GM23338 (cell line): ENCODE measurements around the gene NLRC3. TPM values are rescaled to one million over a fixed set of nuclear protein-coding genes. Genes with fewer than 3 reads are reported as not detected.

ENCODE experiments used
- ATAC-seq: fragments of 200-7000 bp; cut with Tn5 transposase; 3 replicates; pipeline ENCODE4 v1.9.1; 2020
- DNase-seq: peaks from one replicate; pipeline ENCODE4 v3.0.0-alpha.2; 2015; ENCODE audit warnings: low spot score
- H2AFZ ChIP-seq: fragments of 200-600 bp; sonication (generic); 2 replicates; pipeline ENCODE4 v1.8.0; 2016; ENCODE audit warnings: antibody characterized with exemption, mild to moderate bottlenecking, moderate library complexity
- H3F3A ChIP-seq: fragments of 200-600 bp; sonication (generic); replicated peaks from 2 replicates; pipeline ENCODE4 v1.8.0; 2017; ENCODE audit warnings: antibody characterized with exemption, mixed run types, low read depth
- H3K27ac ChIP-seq: fragments of 200-600 bp; sonication (generic); 2 replicates; pipeline ENCODE4 v1.6.1; 2016; ENCODE audit warnings: low read depth
- H3K27me3 ChIP-seq: fragments of 200-600 bp; sonication (generic); 2 replicates; pipeline ENCODE4 v1.8.0; 2016; ENCODE audit warnings: mild to moderate bottlenecking, mixed run types, moderate library complexity; ENCODE audit not compliant: insufficient read depth
- H3K36me3 ChIP-seq: fragments of 200-600 bp; sonication (generic); 2 replicates; pipeline ENCODE4 v1.8.0; 2016; ENCODE audit warnings: mild to moderate bottlenecking; ENCODE audit not compliant: insufficient read depth
- H3K4me1 ChIP-seq: fragments of 200-600 bp; sonication (generic); 2 replicates; pipeline ENCODE4 v1.8.0; 2016; ENCODE audit warnings: mild to moderate bottlenecking, moderate library complexity; ENCODE audit not compliant: insufficient read depth
- H3K4me2 ChIP-seq: fragments of 200-600 bp; sonication (generic); 2 replicates; pipeline ENCODE4 v1.7.1; 2017; ENCODE audit warnings: mixed run types
- H3K4me3 ChIP-seq: fragments of 200-600 bp; sonication (generic); 2 replicates; pipeline ENCODE4 v1.6.1; 2016; ENCODE audit warnings: mixed run types
- H3K79me2 ChIP-seq: fragments of 200-600 bp; sonication (generic); replicated peaks from 2 replicates; pipeline ENCODE4 v1.8.0; 2017; ENCODE audit warnings: mild to moderate bottlenecking; ENCODE audit not compliant: insufficient read depth
- H3K9me2 ChIP-seq: fragments of 200-600 bp; sonication (generic); 2 replicates; pipeline ENCODE4 v1.8.0; 2017; ENCODE audit not compliant: insufficient read depth
- H4K20me1 ChIP-seq: fragments of 200-600 bp; sonication (generic); replicated peaks from 2 replicates; pipeline ENCODE4 v1.8.0; 2017; ENCODE audit warnings: mild to moderate bottlenecking; ENCODE audit not compliant: insufficient read depth
- H3K27ac Mint-ChIP-seq: 2 replicates; pipeline ENCODE4 v1.8.0; 2020; ENCODE audit warnings: inconsistent platforms, mild to moderate bottlenecking, moderate library complexity, mixed read lengths
- H3K27me3 Mint-ChIP-seq: 3 replicates; pipeline ENCODE4 v1.8.0; 2022; ENCODE audit warnings: low read depth, mild to moderate bottlenecking, moderate library complexity, mixed read lengths, inconsistent platforms; ENCODE audit not compliant: insufficient read depth, poor library complexity
- H3K36me3 Mint-ChIP-seq: 3 replicates; pipeline ENCODE4 v1.8.0; 2021; ENCODE audit warnings: low read depth, mild to moderate bottlenecking, inconsistent platforms, moderate library complexity, mixed read lengths
- H3K4me1 Mint-ChIP-seq: 3 replicates; pipeline ENCODE4 v1.8.0; 2020; ENCODE audit warnings: mild to moderate bottlenecking, inconsistent platforms, mixed read lengths
- H3K4me3 Mint-ChIP-seq: 3 replicates; pipeline ENCODE4 v1.8.0; 2021; ENCODE audit warnings: moderate library complexity, mild to moderate bottlenecking, inconsistent platforms, mixed read lengths
- H3K9me3 Mint-ChIP-seq: 3 replicates; pipeline ENCODE4 v1.8.0; 2020; ENCODE audit warnings: moderate library complexity, mild to moderate bottlenecking, inconsistent platforms, mixed read lengths
- CREB1 ChIP-seq: fragments of 250-450 bp; sonication (Bioruptor Pico); IDR thresholded peaks from 2 replicates; pipeline ENCODE4 v1.5.0; 2020; ENCODE audit warnings: low read depth, mild to moderate bottlenecking, moderate library complexity
- EZH2 ChIP-seq: fragments of 200-600 bp; sonication (generic); IDR thresholded peaks from one replicate; pipeline ENCODE4 v1.8.0; 2017; ENCODE audit warnings: antibody characterized with exemption, mild to moderate bottlenecking, low read depth; ENCODE audit not compliant: unreplicated experiment
- EZH2phosphoT487 ChIP-seq: fragments of 200-600 bp; sonication (generic); IDR thresholded peaks from one replicate; pipeline ENCODE4 v1.8.1; 2018; ENCODE audit warnings: antibody characterized with exemption; ENCODE audit not compliant: unreplicated experiment
- JUNB ChIP-seq: IDR thresholded peaks from one replicate; pipeline ENCODE4 v1.6.1; 2016; ENCODE audit warnings: antibody characterized with exemption; ENCODE audit not compliant: unreplicated experiment
- NANOG ChIP-seq: IDR thresholded peaks from 2 replicates; pipeline ENCODE4 v1.6.1; 2016; ENCODE audit warnings: antibody characterized with exemption, borderline replicate concordance
- POLR2AphosphoS5 ChIP-seq: IDR thresholded peaks from 2 replicates; pipeline ENCODE4 v1.6.1; 2016; ENCODE audit warnings: antibody characterized with exemption, low read depth
- REST ChIP-seq: IDR thresholded peaks from one replicate; pipeline ENCODE4 v1.6.1; 2018; ENCODE audit warnings: antibody characterized with exemption; ENCODE audit not compliant: unreplicated experiment
- STAT1 ChIP-seq: IDR thresholded peaks from one replicate; pipeline ENCODE4 v1.6.1; 2016; ENCODE audit warnings: antibody characterized with exemption; ENCODE audit not compliant: unreplicated experiment
- ZNF114 ChIP-seq: fragments of 250-450 bp; sonication (Bioruptor Pico); IDR thresholded peaks from 2 replicates; pipeline ENCODE4 v1.5.0; 2020; ENCODE audit warnings: mild to moderate bottlenecking, moderate library complexity
- ZNF331 ChIP-seq: fragments of 250-450 bp; sonication (Bioruptor Pico); IDR thresholded peaks from 2 replicates; pipeline ENCODE4 v1.5.0; 2020; ENCODE audit warnings: low read depth, mild to moderate bottlenecking, moderate library complexity
- ZNF462 ChIP-seq: fragments of 250-450 bp; sonication (Bioruptor Pico); IDR thresholded peaks from 2 replicates; pipeline ENCODE4 v1.5.0; 2020; ENCODE audit warnings: mild to moderate bottlenecking, moderate library complexity
- polyA plus RNA-seq: library from polyadenylated mRNA; unstranded; fragments of >200 nt; fragmentation: Nextera tagmentation; extraction: Ambion mirVana; gene quantifications from 2 replicates; pipeline ENCODE4 v1.2.1, GENCODE V29; 2016
- total RNA-seq: library from RNA; depleted of rRNA; stranded (reverse); fragments of >200 nt; shearing (Covaris generic); gene quantifications from 2 replicates; pipeline ENCODE4 v1.2.3, GENCODE V29; 2014
- TF ChIP-seq, protein P1 (sequence below), 2 experiments: fragments of 200-600 bp in 1 of 2; sonication (generic) in 1 of 2; conservative IDR thresholded peaks; 2 replicates each; pipeline versions ENCODE4 v1.5.1 to v1.6.1; 2016 to 2017; ENCODE audit warnings: antibody characterized with exemption in 2 of 2, low read depth in 2 of 2, mild to moderate bottlenecking in 2 of 2, moderate library complexity in 1 of 2
- TF ChIP-seq, protein P2 (sequence below): IDR thresholded peaks from 2 replicates; pipeline ENCODE4 v1.6.1; 2016; ENCODE audit warnings: antibody characterized with exemption

The NLRC3 gene
- total and polyA plus RNA-seq, 2 experiments from 2014 or later, result 0.11 to 0.49 TPM

DNA sequence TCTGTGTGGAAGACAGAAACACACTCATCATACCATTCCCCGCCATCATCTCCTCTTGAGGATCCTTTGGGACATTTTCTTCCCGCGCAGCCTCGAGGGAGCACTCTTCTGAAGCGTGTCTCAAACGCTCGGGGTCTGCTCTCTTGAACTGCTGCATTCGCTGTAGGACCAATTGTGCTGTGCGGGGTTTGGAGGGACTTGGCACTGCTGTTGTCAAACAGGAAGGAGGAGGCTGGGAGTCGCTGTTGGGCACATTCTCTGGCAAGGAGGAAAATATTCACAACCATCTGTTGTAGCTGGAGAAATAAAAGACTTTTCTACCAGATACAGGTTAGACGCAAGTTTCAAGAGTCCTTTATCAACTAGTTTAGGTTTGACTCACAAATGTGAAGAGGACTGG is 29.2 kb upstream of the NLRC3 start:
- Mint-ChIP-seq H3K27ac (no peak overlapping the region), H3K4me3 (no peak overlapping the region)
- H3K36me3 ChIP-seq, result peaks cover 8% of the 10 kb centered on the region

More for the DNA sequence above, 29.2 kb upstream of the NLRC3 start:
- H3K27me3 ChIP-seq, result no peaks in the 10 kb centered on the region
- no peak overlapping the region for H2AFZ ChIP-seq
- H3K27me3 Mint-ChIP-seq, result peaks cover 2% of the 10 kb centered on the region
- H3K79me2 ChIP-seq, result no peaks in the 10 kb centered on the region
- ATAC-seq, result no peak
- peaks cover 10% of the 10 kb centered on the region for H3K4me1 Mint-ChIP-seq
- H3K4me1 ChIP-seq, result peaks cover 6% of the 10 kb centered on the region
- H3F3A ChIP-seq, result peaks cover 12% of the 10 kb centered on the region; the same call in 1 of the 2 replicates
- no peak overlapping the region for H3K27ac ChIP-seq
- H3K4me3 ChIP-seq, result no peak overlapping the region
- no peak overlapping the region for H3K4me2 ChIP-seq
- H3K9me2 ChIP-seq, result no peaks in the 10 kb centered on the region
- TF ChIP-seq EZH2phosphoT487 (no peak), ZNF462 (CRISPR knock-in tag) (no peak), REST (no peak), EZH2 (no peak), POLR2AphosphoS5 (no peak), CREB1 (no peak), ZNF114 (CRISPR knock-in tag) (no peak), STAT1 (no peak), JUNB (no peak), ZNF331 (CRISPR knock-in tag) (no peak), NANOG (no peak)
- TF ChIP-seq, protein P1, sequence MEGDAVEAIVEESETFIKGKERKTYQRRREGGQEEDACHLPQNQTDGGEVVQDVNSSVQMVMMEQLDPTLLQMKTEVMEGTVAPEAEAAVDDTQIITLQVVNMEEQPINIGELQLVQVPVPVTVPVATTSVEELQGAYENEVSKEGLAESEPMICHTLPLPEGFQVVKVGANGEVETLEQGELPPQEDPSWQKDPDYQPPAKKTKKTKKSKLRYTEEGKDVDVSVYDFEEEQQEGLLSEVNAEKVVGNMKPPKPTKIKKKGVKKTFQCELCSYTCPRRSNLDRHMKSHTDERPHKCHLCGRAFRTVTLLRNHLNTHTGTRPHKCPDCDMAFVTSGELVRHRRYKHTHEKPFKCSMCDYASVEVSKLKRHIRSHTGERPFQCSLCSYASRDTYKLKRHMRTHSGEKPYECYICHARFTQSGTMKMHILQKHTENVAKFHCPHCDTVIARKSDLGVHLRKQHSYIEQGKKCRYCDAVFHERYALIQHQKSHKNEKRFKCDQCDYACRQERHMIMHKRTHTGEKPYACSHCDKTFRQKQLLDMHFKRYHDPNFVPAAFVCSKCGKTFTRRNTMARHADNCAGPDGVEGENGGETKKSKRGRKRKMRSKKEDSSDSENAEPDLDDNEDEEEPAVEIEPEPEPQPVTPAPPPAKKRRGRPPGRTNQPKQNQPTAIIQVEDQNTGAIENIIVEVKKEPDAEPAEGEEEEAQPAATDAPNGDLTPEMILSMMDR (conservative IDR thresholded peaks at IDR 0.05; ENCODE audit: low read depth in 2 of 2), result no peak
- TF ChIP-seq, protein P2, sequence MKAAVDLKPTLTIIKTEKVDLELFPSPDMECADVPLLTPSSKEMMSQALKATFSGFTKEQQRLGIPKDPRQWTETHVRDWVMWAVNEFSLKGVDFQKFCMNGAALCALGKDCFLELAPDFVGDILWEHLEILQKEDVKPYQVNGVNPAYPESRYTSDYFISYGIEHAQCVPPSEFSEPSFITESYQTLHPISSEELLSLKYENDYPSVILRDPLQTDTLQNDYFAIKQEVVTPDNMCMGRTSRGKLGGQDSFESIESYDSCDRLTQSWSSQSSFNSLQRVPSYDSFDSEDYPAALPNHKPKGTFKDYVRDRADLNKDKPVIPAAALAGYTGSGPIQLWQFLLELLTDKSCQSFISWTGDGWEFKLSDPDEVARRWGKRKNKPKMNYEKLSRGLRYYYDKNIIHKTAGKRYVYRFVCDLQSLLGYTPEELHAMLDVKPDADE, result no peak
- H4K20me1 ChIP-seq, result peaks cover 9% of the 10 kb centered on the region; the same call in 1 of the 2 replicates
- H3K9me3 Mint-ChIP-seq, result peaks cover 2% of the 10 kb centered on the region; the same call in 2 of the 3 replicates
- DNase-seq, result no peak
- H3K36me3 Mint-ChIP-seq, result peaks cover 41% of the 10 kb centered on the region
